ENCODE data around the gene KRTAP17-1.
"Not testable (repeated sequence)": the region's sequence is repeated elsewhere in the genome, so short reads cannot be mapped to it uniquely, and the experiment has no call there.

Gene KRTAP17-1, protein sequence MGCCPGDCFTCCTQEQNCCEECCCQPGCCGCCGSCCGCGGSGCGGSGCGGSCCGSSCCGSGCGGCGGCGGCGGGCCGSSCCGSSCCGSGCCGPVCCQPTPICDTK

DNA sequence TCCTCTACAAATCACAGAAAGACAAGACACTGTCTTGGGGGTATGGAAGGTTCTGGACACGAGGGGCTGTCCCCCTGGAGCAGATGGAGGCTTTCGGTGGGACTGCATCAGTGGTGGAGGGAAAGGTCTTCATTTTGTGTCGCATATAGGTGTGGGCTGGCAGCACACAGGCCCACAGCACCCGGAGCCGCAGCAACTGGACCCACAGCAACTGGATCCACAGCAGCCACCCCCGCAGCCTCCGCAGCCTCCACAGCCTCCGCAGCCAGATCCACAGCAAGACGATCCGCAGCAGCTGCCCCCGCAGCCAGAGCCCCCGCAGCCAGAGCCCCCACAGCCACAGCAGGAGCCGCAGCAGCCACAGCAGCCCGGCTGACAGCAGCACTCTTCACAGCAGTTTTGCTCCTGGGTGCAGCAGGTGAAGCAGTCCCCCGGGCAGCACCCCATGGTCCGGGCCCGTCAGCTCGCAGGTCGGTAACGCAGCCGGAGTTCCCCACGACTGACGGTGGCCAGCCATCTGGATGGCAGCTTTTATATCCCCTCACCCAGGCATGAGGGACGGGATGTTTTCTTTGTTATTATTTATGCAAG is at the start of gene KRTAP17-1:
Gene KRTAP17-1, minus strand, starts transcription at position 507 of the 591 bp plus-strand sequence. Its CDS starts 60 bp downstream, at position 447.
- DNase-seq: no peak

GRCh38 chr17:41363881-41364280 is 48.4 kb upstream of the KRTAP17-1 start:
- no peak for DNase-seq

GRCh38 chr17:41360296-41360995 is 44.9 kb upstream of the KRTAP17-1 start:
- no peak for DNase-seq

DNA sequence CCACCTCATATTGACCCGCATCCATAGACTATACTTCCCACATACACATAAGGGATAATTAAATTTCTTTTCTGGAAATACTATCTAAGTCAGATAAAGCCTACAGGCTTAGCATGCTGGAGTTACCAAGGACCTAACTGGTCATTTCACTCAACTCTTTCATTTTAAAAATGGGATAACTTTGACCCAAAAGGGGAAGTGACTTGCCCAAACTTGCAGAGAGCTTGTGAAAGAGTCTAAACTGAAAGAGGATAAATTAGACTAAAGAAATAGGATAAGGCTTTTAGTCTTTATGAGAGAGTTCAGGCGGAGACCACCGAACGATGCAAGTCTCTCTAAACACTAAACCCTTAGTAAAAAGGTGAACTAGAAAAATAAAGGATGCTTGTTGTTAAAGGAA is 39.0 kb upstream of the KRTAP17-1 start:
- no peak for DNase-seq

DNA sequence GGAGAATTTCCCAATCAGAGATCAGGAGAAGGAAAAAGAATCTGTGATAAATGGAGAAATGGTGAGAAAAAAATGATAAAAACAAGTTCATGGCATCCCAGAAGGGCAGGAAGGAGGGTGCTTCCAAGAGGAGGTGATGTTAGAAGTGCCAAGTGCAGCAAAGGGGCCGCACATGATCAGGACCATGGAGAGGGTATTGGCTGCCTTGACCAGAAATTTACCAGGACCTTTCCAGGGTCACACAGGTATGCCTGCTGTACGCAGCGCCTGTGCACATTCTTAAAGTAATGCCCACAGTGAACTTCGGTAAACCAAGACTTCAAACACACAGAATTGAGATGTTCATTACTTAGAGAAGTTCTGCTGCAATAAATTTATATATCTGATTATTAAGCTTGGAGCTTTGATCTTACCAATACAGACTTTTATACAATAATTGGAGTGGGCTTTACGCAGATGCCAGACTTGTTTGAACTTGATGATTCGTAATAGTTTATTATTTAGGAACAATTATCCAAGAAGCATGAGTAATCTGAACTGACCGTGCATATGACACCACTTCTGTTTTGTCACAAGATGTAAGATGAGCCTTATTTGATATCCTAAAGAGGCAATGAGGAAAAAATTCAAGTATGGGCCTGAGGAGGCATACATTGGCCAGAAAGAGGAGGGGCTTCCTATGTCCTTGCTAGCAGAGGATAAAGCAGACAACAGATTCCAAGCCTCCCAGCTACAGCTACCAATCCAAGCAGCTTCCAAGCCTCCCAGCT is 37.3 kb upstream of the KRTAP17-1 start:
- DNase-seq: no peak

GRCh38 chr17:41351177-41351576 is 35.7 kb upstream of the KRTAP17-1 start:
- DNase-seq: no peak

DNA sequence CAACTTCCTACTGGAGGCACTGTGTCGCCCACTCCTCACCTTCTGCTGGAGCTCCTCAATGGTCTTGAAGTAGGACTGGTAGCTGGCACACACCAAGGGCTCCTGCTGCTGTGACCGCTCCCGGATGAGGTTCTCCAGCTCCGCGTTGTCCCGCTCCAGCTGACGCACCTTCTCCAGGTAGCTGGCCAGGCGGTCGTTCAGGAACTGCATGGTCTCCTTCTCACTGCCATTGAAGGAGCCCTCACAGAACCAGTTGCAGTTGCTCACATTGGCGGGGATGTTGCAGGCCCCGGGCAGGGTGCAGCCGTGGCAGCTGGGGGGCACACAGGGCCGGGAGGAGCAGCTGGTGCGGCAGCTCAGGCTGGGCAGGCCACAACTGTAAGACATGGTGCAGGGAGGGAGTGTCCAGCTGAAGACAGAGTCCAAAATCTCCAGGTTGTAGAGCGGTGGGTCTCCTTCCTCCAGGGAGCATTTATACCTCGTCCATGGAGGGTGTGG is 34.9 kb upstream of the KRTAP17-1 start, which contains the start of gene KRT33A:
Gene KRT33A, minus strand, starts transcription at position 448 of the 498 bp plus-strand sequence. Its CDS starts 61 bp downstream, at position 387.
- DNase-seq: not testable (repeated sequence)

DNA sequence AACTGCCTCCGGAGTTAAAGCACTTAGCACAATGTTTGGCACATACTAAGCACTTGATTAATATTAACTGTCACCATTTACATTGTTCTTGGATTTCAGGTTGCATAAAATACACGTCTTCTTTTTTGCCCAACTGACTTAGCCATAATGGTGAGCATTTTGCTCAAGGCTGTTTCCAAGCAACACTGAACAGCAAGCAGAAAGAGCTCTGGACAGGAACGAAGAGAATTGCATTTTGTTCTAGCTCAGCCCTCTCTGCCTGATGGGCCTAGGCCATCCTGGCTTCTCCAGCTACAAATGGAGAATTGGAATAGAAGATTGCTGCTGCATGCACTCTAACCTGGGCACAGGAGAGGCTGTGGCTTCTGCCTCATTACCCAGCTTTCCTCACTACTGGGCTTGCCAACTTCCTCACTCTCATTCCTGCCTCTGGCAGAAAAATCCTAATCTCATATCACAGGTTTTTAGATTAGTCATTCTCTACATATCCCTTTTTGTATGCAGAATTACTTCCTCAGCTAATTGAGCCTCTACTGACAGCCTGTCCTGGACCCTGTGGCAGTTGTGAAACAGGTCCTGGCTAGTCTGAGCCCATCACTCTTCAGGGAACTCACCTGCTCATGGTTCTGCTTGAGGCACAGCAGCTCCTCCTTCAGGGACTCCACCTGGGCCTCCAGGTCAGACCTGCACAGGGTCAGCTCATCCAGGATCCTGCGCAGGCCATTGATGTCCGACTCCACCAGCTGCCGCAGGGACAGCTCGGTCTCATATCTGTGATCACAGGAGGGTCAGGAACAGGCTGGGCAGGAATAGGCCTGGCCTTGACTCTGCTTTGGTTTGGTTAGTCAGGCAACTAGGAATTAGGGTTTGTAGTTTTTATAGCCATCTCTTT is 32.6 kb upstream of the KRTAP17-1 start:
- no peak for DNase-seq

DNA sequence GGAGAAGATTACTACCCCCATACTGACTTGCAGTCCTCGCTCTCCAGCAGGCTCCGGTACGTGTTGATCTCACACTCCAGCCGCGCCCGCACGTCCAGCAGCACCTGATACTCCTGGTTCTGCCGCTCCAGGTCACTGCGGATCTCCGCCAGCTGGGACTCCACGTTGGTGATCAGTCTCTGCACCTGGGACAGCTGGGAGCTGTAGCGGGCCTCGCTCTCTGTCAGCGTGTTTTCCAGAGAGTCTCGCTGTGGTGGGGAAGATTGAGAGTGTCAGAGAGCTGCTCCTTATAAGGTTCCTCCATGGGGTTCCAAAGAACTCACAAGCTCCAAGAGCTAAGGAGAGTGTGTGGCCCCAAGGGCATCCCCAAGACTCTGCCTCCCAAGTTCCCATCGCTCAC is 30.9 kb upstream of the KRTAP17-1 start:
- not testable (repeated sequence) for DNase-seq

DNA sequence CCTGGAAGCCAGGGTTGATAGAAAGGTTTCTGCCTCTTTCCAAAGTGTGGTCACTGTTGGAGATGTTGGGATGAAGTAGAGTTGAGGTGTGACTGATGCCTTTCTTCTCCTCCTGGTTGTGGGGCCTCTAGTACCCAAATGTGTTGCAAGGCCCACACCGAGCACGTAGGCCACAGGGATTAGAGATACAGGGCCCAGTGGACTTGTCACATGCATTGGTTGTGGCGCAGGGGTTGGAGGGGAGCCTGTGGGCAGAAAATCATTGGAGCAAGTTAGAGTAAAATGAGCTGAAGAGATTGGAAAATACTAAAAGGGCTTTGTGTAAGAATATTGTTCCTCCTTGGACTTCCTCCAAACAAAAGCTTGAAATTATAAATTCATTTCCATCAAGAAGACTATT is 30.5 kb upstream of the KRTAP17-1 start:
- DNase-seq: no peak

DNA sequence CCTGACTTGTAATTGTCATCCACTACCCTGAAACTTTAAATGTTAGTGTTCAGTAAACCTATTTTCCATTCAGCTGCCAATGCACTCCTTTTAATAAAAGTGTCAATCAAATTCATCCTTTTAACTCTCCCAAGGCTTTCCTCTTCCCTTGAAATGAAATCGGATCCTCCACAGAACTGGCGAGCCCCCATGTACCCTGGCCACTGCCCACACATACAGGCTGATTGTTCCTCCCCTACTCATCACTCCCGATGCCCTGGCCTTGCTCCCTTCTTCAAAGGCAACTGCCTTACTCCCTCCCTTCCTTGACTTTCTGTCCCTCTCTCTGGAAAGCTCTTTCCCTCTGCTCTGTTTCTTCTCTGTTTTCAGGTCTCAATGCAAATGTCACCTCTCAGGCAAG is 27.5 kb upstream of the KRTAP17-1 start:
- DNase-seq: no peak

DNA sequence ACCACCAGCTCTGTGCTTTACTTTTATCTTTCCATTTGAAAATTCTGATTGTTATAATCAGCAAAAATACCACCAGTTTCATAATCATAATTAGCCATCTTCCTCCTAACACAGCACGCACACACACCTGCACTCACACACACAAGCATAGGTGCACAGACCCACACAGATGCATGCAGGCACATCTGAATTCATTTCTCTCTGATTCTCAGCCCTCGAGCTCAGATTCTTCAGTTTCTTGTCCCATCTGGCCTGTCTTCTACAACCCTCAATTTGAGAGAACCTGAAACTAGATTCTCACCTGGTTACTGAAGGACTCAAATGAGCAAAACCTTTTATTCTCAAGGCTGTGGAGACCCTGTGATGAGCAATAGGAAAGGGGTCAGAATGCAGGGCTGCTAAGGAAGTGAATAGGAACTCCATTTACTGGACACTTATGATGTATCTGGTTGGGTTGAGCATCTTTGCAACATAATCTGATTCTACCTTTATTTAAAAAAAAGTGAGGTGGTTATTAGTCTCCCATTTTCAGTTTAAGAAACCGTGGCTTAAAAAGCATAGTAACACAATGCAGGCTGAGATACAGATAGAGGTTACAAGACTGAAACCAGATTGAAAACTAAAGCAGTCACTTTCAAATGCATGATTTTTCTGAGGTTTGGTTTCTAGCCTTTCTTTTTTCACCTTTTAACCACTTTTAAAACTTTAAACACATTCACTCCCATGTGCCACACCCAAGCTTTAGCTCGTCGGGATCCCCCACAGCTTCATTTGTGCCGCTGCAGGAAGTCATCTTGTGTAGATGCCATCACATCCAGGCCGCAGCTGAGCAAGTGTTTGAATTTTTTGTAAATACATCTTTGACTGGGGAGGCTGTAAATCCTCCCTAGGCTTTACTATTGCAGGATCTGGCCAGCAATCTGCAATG is 25.7 kb upstream of the KRTAP17-1 start:
- no peak for DNase-seq

GRCh38 chr17:41340494-41340893 is 25.0 kb upstream of the KRTAP17-1 start:
- no peak for DNase-seq

GRCh38 chr17:41339571-41340172 is 24.2 kb upstream of the KRTAP17-1 start:
- no peak for DNase-seq

GRCh38 chr17:41338961-41339485 is 23.5 kb upstream of the KRTAP17-1 start:
- no peak for DNase-seq

DNA sequence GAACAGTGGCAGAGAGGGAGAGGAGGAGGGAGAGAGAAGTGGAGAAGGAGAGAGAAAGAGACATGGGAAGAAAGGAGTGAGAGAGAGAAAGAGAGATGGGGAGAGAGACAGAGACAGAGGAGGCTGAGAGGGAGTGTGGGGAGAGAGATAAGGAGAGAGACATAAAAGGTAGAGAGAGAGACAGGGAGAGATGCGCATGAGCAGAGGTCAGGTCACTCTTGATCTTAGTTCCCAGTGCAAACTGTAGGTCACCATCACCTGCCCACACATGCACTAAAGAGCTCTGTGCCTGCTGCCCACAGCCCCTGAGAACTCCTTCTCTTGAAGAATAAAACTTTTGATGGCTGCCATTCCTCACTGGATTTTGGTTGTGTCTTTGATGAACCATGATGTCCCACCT is 20.2 kb upstream of the KRTAP17-1 start:
- DNase-seq: no peak

DNA sequence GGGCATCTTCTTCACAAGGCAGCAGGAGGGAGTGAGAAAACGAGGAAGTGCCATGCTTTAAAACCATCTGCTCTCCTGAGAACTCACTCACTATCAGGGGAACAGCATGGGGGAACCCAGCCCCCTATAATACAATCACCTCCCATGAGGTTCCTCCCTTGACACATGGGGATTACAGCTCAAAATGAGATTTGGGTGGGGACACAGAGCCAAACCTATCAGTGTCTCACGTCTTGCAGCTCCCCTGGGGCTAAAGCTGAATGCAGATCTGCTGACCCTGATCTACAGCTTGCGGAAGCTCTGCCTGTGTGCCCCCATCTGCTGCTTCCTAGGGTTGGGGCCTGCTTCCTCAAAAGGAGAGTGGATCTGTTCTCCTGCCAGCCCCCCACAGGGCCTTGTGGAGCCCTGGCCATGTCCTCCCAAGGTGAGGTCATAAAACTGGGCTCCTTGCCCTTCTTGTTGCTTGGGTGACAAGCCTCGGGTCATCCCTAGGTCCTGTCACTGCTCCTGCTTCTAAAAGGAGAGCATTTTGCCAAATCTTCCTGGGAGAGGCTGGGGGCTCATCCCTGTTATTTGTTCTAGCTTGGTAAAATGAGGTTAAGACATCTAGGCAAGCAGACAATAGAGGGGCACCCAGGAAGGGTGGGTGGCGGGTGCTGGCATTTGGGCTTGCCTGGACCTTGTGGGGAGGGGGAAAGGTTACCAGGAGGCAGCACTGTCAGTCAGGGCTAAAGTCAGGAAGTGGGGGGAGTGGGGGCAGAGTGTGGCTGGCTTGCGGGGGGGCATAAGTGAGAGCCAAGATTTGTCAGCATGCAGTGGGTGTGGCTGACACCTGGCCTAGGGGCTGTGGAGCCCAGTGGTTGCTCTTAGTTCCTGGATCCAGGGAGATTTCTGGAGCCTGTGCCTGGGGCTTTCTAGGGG is 19.1 kb upstream of the KRTAP17-1 start:
- no peak for DNase-seq

DNA sequence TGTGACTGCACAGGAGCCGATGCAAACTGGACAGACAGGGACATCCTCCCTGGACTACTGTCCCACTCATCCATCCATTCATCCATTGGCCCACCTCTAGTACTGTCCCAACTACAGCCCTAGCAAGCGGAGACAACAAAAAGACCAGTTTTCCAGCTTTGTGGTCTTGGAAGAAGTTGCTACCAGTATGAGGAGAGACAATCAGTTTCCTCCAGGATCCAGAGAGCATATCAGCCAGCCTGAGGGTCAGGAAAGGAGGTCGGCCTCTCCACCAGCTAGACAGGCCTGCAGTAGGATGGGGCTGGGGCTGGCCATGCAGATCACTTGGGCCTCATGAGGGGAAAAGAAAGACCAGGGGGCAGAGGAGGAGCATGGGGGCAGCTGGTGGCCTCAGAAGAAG is 18.3 kb upstream of the KRTAP17-1 start:
- no peak for DNase-seq

- DNase-seq: no peak
Measured at GRCh38 chr17:41333098-41333497, 17.6 kb upstream of the KRTAP17-1 start.

Measured in NCI-H1417 treated with DMSO at 0.1 percent for 48 hours (cell line).